Activated CD4-positive, alpha-beta T cell treated with anti-CD3 and anti-CD28 coated beads for 48 hours (primary cell): ENCODE measurements around the gene VGLL4.
"Not testable (repeated sequence)": the region's sequence is repeated elsewhere in the genome, so short reads cannot be mapped to it uniquely, and the experiment has no call there.

Experiments used
- DNase-seq: peaks from one replicate; pipeline ENCODE4 v3.0.0-alpha.2; 2020

The VGLL4 gene, protein sequence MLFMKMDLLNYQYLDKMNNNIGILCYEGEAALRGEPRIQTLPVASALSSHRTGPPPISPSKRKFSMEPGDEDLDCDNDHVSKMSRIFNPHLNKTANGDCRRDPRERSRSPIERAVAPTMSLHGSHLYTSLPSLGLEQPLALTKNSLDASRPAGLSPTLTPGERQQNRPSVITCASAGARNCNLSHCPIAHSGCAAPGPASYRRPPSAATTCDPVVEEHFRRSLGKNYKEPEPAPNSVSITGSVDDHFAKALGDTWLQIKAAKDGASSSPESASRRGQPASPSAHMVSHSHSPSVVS

DNA sequence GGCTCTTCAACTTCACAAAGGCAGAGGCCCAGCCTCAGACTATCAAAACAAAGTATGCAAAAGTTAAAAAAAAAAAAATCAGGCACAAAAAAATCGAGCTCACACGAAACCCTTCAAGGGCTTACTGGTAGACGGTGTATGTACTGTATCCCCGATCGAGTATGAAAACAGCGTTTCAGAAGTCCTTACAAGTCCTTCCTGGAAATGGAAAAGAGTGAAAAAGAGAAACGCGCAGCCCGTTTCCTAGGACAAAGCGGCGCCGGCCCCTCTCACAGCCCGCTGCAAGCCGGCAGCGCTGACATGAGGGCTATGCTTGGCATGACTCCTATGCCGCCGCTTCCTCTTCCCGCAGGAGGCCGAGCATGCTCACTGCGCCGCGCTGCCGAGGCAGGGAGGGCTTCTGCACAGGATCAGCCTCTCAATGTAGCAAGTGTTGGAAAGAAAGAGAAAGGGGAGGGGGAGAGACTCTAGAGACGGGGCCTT lies at the start of gene VGLL4:
VGLL4 (minus strand) TSS at position 311 of the 483 bp plus-strand sequence. CDS start 397 bp downstream, outside the sequence.
- DNase-seq: peak; percentile 85

DNA sequence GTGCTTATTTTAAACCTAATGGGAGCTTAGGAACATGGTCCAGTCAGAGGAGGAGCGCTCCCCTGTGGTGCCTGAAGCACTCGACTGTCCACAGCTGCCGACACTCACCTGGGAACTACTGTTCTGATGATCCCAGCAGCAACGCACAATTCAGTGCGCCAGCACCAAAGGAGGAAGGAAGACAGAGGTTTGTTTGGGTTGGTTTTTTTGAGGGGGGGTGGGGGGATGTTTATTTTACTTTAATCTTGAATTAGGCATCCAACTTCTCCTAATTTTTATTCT lies 48.8 kb upstream of the VGLL4 start:
- no peak for DNase-seq

DNA sequence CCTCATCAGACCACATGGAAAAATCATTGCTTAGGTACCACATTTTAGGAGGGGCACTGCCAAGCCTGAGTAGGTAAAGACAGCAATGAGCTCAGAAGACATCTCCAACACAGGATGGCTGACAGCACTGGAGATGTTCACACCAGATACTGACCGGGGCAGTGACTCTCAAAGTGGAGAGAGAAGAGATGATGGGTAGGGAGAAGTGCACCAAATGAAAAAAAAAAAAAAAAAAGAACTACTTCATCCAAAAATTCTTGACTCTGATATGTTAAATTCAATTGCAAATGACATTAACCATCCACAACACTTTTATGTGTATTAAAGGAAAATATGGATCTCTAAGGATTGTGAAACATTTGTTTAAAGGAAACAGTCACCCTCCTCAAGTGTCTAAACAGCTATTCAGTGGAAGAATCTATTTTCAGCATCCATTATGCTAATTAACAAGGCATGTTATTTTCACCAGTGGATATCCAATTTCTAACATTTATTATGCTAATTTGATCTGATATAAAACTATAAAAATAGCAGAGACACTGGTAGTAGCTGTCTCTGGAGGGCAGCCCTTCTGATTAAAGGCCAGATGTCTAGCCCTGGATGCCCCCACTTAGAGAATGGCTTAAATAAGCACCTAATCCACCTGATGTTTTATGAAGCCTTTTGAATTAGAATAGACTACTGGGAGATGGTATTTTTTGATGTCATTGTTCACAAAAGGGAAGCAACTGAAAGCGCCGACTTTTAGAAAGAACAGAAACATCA lies 48.2 kb upstream of the VGLL4 start:
- DNase-seq: no peak

DNA sequence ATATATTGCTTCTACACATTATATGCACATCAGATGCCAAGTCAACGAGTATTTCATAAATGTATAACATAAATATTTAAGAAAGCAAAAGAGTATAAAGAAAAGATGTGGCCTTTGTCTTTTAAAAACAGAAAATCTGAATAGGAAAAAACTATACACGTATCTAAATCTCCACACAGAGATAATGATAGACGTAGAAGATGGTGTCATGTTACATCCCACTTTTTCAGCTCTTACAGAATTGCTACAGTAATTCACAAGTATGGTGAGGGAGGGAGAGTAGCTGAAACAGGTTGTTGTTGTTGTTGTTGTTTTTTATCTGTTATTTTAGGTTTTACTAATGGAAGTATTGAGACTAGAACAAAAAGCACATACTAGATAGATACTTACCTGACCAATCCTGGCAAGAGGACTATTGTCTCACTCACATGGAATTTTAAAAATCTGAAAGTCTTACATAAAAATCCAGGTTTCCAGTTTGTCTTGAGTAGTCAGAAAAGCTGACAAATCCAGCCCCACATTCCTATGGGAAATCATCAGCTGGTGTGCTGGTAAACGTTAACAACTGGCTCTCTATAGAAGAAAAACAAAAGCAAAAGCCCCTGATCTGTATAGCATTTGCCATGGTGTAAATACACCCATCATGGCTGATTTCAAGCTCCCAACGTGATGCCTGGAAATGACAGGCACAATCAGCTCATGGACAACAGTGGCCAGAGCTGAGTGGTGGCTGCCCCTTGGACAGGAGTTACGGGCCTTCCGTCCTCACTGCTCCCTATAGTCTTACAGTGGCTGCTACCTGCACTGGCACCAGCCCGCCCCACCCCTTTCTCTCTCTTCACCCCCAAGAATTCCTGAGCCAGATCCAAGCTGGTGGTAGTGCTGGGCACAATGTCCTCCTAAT lies 47.4 kb upstream of the VGLL4 start:
- no peak for DNase-seq

DNA sequence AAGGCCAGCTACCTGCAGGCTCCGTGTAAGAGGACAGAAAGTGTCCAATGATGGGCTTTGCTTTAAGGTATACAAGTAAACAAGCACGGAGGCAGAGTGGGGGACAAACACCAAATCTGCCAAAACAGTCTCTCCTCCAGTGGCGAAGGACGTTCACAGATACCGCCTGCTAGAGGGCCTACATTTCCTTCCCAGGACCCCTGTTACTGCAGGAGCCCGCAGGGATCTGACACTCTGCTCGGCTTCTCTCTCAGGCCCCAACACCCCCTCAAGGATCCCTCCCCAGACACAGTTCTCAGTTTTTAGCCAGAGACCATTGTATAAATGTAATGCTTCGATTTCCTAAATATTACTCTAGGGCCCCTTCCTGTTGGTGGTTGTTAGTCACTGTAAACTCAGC lies 46.0 kb upstream of the VGLL4 start:
- DNase-seq: no peak

DNA sequence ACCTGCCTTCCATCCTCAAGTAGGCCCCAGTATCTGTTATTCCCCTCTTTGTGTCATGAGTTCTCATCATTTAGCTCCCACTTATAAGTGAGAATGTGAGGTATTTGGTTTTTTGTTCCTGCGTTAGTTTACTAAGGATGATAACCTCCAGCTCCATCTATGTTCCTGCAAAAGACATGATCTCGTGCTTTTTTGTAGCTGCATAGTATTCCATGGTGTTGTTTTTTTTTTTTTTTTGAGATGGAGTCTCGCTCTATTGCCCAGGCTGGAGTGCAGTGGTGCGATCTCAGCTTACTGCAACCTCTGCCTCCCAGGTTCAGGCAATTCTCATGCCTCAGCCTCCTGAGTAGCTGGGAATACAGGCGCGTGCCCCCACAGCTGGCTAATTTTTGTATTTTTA lies 41.3 kb upstream of the VGLL4 start:
- DNase-seq: not testable (repeated sequence)

DNA sequence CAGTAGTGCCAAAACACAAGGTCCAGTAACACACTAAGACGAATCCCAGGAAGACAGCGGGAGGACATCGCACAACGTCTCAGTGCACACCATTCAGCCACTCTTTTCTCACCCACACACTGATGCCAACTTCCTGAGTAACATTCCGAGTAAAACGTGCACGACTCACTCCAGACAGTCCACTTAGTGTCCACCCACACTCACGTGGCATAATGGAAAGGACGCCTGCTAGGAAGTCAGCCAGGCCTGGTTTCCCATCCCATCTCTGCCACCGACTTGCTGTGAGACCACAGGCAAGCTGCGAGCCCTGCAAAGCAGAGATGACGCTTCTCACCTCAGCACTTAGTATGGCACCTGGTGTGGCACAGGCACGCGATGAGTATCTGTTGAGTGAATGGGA lies 36.8 kb upstream of the VGLL4 start:
- DNase-seq: no peak

DNA sequence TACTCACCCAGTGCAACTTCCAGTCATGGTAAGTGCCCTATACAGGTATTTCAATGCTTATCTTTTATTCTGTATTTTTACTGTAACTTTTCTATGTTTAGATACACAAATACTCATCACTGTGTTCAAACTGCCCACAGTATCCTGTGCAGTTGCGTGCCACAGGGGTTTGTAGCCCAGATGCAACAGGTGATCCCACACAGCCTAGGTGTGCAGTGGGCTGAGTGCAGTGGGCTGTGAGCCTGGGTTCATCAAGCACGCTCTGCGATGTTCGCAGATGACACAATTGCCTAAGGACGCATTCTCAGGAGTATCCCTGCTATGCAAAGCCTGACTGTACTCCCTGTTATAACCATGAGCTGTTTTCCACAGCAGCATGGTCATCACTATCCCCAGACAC lies 36.2 kb upstream of the VGLL4 start:
- DNase-seq: no peak

DNA sequence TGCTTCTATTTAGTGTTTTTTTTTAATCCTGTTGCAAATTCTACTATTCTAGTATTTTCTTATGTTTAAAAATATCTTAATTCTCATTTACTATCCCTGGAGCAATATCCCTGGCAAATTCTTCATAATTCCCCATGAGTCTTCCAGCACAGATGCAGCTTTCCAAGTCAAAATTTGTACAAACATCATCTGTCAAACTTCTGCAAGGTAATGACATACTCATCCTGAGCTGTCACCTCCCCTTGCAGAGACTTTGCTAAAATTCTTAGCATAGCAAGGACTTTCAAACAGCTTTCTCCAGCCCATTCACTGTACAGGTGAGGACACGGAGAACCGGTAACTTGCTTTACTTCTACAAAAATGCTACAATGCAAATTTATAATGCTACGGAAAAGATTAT lies 28.6 kb upstream of the VGLL4 start:
- no peak for DNase-seq

DNA sequence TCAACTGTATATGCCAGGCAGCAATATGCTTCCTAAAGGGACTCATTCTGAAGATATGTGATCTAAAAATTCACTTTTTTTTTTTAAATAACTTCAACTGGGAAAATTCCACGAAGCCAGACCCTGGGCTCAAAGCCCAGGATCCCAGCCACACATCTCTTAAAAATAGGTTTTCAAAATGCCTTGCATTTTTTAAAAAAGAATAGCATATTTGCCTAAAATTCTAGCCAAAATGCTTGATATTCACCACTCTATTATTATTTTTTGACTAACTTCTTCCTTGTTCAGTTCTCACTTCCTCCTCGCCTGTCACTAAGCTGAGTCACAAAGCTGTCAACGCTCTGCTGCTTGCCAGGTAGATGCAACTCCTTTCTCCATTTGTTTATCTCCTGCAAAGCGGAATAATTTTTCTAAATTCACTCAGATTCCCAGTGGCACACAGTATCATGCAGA lies 28.0 kb upstream of the VGLL4 start:
- DNase-seq: no peak

DNA sequence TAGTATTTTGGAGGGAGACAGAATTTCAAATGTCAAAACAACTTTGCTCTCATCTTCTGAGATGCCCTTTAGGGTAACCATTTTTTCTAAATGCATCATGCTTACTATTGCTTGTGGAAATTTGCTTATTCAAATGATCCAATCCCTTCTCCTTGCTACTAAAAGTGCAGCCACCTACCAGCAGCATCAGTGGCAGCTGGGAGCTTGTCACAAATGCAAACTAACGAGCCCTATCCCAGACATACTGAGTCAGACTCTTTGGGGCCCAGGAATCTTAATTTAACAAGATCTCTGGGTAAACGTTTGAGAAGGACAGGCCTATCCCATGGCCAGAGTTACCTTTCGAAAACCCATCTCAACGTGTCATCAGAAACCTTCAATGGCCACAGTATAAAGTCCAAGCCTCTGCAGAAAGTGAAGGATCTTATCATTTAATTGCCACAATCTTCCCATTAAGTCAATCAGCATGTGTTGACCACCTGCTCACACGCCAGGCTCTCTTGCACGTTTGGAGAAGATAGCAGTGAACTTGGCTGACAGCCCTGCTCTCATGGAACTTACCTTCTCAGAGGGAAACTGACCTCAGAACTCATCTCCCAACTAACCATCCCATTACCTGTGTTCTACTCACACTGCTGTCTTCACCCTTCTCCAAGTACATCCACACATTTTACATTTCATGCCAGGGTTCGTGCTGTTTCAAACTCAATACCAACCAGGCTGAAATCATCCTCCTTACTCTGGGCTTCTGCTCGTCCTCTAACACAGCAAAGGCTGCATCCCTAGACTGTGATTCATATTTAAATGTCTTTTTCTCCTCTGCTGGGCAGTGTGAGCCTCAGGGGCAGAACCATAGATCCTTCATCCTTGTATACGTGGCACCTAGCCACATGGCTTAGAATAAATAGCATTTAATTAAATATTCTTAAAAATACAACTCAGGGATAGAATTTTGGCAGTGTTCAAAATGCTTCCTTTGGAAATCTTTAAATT lies 24.8 kb upstream of the VGLL4 start:
- DNase-seq: no peak

DNA sequence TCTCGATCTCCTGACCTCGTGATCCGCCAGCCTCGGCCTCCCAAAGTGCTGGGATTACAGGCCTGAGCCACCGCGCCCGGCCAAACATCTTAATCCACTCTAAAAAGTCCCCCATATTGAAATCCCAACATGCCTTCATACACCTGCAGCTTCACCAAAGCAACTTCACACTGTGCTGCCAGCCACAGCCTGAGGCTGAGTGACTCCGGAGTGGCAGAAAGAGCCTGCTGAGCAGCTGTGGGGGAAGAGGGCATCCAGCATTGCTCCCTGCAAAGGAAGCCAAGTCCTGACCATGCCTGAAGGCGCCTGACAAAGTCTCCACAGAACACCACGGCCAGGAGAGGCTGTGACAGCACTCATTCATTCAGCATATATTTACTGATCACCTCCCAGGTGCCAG lies 21.6 kb upstream of the VGLL4 start:
- no peak for DNase-seq

DNA sequence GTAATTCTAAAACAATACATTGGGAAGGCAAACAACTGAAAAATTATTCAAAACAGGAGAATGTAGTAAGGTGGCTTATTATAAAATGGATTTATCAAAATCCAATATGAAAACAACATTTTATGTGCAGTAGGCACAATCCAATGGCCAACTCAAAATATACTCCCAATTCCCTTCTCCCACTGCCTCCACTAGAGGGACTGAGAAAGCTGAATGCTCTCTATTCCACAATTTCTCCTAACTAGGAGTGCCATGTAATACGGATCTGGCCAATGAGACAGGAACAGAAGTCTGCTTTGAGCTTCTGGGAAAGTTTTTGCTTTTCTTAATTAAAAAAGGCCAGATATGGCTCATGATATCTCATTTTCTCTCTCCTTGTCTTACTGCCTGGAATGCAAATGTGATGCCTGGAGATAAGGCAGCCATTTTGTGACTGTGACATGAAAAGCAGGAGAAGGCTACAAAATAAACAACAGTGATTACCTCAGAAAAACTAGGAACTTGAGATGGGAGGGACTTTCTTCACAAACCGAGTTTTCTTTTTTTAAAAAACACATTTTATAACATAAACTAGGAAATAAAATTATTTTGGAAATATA lies 18.8 kb upstream of the VGLL4 start:
- DNase-seq: no peak

DNA sequence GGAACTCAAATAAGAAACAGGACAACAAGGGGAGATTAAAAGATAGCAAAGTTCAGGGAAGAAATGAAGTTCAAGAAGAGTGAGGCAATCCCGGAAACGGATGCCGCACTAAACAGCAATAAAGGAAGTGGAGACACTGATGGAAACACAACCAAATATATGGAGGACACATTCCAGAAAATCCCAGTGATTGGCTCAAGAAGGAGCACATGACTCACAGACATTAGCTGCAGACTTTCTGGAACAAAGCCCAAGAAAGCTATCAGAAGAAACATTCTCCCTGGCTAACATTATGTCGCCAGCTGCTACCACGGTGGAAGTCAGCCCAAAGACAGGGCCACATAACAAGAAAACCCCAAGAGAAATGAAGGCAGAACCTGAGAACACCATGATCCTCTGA lies 18.1 kb upstream of the VGLL4 start:
- DNase-seq: no peak

DNA sequence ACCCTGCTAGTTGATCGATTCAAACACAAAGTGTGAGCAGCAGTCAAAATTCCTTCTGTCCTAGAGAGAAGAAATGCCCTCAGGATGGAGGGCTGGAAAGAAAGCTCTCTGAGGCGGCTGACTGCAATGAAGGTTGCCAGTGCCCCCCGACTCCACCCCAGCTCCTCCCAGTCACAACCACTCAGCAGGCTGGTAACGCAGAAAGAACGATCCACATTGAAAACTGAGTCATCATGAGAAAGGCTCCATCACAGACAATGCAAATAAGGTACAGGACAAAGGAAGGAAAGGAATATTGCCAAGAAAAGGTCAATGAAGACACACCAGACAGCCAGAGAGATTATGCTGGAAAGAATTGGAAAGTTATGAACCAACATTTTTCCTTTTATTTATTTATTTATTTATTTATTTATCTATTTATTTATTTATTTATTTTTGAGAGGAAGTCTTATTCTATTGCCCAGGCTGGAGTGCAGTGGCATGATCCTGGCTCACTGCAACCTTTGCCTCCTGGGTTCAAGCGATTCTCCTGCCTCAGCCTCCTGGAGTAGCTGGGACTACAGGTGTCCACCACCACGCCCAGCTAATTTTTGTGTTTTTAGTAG lies 17.4 kb upstream of the VGLL4 start:
- no peak for DNase-seq

DNA sequence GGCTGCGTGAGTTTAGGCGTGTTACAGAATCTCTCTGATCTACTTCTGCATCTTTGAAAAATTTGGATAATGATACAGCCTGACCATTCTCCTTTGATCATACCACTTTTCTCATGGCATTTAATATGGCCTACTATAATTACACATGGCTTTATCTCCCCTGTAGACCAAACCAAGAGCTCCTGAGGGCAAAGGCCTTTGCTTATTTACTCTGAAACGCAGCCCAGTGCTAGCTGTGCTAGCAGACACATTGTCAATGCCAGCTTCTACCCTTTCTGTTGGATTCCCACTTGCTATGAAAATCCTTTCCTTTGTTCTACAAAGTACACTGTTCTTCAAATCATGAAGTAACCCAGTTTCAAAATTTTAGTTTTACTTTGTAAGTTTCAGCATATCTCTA lies 16.5 kb upstream of the VGLL4 start:
- no peak for DNase-seq

DNA sequence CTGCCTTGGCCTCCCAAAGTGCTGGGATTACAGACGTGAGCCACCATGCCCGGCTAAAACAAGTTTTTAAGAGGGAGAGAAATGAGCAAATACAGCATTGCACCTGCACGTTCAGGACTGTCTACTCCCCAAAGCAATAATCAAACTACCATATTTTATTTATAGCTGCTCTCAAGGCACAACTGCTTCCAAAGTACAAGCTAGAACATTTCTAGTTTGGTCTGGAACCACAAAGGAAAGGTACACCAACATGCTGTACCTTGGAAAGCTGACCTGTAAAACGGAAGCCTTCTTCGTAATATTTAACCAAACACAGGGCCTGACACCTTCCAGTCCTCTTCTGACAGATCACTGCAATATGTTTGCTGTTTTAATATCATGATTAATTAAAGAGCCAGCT lies 14.5 kb upstream of the VGLL4 start:
- no peak for DNase-seq

DNA sequence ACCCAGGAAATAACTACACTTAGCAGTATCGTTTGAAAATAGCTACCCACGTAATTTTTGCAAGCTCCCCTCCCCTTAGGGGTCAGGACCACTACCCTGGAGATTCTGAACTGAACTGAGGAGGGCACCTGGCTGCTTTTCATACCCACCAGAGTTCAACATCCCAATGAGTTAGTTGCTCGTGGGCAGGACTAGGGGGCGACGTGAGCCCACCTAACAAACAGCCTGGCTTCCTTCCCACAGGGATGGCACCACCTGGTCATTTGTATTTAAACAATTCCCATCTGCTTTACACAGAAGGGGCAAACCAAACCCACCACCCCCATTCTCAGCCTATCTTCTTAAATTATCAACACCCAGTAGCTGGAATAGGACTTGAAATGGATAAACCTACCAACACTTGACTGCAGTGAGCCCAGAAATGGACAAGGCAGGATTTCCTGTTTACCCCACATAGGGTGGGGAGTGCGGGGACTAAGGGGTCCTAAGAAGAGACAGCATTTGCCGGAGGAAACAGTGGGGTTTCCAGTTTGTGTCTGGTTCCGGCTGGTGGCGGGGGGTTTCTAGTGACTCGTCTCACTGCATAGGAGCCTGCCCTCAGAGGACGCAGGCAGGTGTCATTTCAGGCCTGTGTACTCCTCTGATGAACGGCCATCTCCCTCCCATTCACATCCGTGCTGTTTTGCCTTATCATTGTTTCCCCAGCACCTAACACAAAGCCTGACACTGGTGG lies 11.6 kb upstream of the VGLL4 start:
- no peak for DNase-seq

DNA sequence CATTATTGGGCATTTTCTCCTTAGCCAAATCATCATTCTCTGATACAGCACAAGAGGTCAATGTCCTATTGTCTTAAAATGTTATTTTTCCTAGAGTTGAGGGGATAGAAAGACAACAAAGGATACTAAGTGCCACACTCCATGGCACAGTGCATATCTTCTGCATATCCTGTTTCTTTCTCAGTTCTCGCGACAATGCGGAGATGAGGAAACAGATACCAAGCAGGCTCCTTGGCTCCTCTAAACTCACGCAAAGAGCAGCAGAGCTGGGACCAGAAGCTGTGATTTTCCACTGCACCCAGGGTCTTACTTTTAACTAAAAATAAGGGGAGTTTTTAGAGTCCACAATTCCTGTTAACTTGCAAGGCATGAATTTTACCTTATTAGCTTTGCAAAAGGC lies 10.5 kb upstream of the VGLL4 start:
- no peak for DNase-seq

DNA sequence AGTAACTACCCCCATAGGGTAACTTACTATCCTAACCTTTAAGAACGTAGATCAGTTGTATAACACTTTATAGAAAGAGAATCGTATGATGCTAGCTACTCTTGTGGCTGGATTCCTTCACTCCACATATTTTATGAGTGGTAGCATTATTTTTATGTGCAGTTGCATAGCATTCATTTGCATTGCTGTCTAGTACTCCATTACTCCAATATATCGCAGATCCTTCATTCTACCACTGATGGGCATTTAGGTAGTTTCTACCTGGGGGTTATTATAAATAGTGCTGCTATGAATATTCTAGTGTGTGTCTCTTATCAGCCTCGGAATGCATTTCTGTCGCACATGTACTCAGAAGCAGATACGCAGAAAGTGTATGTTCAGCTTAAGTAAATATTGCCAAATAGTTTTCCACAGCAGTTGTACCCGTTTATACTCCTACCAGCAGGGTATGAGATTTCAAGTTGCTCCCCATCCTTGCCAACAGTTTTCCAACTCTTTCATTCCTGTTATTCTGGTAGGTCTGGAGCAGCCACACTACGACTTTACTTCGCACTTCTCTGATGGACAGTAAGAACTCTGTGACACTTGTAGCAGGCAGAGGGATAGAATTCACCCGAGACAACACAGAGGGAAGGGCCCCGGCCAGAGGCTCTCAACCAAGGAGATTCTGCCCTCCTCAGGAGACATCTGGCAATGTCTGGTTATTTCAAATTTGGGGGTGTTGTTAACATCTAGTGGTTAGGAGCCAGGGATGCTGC lies 9.8 kb upstream of the VGLL4 start:
- DNase-seq: no peak
